HG03521 (cell line): Measurements from ENCODE around the gene ZNF101.

Source experiments
- ATAC-seq: cut with Tn5 transposase; IDR thresholded peaks from one replicate; pipeline ENCODE4 v1.9.1; 2021; ENCODE audit warnings: mild to moderate bottlenecking, moderate library complexity; ENCODE audit not compliant: unreplicated experiment

ZNF101 gene

DNA sequence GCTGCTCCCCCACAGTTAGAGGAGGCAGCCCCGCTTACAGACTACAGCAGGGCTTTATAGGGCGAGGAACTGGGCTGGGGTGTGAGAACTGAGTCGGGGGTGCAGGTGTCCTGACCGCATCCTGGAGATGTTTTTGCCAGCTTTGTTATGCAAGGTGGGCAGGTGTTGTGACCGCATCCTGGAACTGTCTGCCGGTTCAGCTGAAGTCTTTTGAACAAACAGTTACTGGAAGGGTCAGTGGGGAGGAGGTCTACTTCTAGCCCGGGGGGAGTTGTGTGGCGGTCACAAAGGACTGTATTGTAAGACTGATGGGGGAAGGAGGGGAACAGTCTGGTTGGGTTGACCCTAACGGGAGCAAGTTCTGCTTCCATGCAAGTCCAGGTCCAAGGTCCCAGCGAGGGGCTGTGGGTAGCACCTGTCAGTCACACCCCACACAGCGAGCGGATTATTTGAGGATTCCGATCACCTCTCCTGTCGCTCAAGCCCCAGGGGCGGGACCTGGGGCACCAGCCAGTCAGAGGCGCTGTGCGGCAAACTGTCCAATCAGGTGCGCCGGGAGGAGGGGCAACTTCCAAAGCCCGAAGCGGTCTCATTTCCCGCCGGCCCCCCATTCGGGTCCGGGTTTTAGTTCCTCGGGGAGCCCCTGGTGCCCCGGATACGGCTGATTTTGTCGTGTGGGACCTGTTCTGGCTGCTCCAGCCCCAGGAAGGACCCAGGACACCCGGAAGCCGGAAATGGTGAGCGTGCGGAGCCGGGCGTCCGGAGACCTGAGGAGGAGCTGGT lies at the start of gene ZNF101:
Gene ZNF101 (plus strand): TSS at position 610 of the 783 bp plus-strand sequence. CDS start 125 bp downstream, at position 735.
- ATAC-seq, result peak; percentile 57

DNA sequence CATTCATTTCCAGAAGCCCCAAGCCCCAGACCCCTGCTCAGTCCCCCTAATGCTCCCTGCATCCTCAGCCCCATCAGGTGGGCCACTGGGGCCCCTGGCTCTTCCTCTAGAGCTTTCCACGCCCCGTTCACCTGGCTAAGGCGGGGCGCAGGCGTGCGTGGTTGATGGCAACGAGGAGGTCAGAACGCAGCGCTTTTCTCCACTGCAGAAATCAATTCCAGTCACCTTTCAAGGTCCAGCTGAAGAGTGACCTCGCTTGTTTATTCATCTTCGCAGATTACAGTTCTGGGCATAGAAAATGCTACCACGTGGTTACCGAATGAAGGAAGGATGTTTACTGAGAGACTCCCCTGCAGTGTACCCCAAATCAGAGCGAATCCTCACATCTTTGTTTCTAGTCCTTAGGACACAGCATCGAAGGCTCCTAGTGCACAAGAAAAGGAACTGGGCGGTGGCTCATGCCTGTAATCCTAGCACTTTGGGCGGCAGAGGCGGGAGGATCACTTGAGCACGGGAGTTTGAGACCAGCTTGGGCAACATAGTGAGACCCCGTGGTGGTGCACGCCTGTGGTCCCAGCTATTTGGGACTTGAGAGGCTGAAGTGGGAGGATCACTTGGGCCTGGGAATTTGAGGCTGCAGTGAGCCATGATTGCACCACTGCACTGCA lies 49.3 kb upstream of the ZNF101 start:
- ATAC-seq, result no peak

DNA sequence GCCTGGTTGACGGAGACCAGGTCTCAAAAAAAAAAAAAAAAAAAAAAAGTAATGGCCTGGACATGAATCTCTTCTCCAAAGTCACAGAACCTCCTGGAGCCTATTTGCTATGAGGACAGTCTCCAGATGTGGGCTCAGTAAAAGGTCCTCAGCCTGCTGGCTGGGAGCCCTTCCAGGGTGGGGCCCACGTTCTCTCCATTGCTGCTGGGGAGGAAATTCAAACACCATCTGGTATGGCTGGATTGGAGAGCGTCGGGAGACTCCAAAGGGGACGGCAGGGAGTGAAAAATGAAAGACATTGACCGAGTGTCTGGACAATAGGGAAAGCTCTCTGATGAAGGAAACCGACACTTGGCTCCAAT lies 48.8 kb upstream of the ZNF101 start:
- no peak for ATAC-seq

DNA sequence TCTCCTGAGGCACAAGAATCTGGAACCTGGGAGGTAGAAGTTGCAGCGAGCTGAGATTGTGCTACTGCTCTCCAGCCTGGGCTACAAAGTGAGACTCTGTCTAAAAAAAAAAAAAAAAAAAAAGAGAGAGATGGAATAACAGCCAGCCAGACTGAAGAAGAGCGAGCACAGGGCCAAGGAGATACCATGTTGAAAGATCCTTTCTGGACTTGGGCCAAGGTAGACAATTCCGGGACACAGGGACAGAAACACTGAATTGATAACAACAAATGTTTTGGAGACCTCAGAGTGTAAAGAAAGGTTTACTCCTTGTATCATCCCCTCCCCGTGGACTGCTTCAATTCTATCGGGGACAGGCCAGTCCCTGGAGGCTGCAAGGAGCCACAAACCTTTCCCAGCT lies 45.3 kb upstream of the ZNF101 start:
- ATAC-seq, result no peak

GRCh38 chr19:19624032-19624570 lies 44.5 kb upstream of the ZNF101 start:
- no peak for ATAC-seq

DNA sequence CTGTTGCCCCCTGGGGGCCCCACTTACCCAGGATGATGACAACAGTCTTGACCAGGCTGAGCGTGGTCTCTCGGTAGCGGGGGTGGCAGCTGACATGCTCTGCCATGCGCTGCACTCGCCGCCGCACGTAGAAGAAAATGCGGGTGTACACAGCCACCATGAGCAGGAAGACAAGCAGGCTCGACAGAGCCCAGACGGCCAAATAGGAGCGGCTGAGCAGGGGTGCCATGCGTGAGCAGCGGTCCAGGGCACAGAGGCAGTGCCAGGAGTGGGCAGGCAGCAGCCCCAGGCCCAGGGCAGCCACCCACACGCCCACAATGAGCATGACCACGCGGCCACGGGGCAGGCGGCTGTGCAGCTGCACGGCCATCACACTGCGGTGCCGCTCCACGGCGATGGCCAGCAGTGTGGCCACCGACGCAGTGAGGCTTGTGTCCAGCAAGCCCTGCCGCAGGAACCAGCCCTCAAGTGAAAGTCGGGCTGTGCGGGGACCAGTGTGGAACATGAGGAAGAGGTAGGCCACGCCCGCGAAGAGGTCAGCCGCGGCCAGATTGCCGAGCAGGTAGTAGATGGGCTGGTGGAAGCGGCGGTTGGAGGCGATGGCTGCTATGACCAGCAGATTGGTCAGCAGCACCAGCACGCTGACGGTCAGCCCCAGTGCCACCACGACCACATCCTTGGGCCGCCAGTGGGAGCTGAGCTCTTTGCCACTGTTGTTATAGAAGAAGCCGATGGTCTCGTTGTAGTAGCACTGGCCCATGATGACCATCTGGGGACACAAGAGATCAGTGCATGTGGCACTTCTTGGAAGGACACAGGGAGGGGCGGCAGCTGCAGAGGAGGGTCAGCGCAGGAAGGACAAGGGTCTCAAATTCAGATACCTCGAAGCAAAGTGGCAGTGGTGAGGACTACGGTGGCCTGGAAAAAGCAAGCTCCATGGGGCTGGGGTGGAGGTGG lies 41.8 kb upstream of the ZNF101 start:
- ATAC-seq, result no peak

GRCh38 chr19:19627621-19628500 lies 40.8 kb upstream of the ZNF101 start, which contains the start of gene LPAR2:
TSS of gene LPAR2 (minus strand) at chr19:19628220. CDS start at chr19:19627275, 945 bp downstream.
- ATAC-seq, result peak; percentile 62

DNA sequence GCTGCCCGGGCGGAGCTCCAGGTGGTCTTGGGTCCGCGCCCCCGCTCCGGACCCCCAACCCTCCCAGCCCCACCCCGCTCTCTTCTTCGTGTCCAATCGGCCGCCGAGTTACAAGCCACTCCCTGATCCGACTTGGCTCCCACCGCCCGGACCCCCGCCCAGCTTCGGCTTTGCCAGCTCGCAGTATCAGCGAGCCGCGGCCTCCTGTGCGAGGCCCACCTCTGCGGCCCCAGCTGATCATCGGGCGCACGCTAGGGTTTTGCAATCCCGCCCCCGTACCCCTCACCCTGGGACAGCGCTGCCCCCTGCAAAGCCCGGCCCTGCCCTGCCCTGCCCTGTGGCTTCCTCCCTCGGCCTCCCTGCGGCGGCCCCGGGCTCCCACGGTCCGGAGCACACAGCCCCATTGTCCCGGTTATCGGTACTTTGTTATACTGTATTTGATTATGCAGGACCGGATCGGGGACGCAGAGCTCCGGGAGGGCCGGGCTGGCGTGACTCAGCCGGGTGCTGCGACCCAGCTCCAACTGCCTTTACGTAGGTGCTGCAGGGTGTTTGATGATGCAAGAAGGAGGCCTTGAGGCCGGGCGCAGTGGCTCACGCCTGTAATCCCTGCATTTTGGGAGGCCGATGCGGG lies 40.0 kb upstream of the ZNF101 start:
- peak; percentile 16 for ATAC-seq

DNA sequence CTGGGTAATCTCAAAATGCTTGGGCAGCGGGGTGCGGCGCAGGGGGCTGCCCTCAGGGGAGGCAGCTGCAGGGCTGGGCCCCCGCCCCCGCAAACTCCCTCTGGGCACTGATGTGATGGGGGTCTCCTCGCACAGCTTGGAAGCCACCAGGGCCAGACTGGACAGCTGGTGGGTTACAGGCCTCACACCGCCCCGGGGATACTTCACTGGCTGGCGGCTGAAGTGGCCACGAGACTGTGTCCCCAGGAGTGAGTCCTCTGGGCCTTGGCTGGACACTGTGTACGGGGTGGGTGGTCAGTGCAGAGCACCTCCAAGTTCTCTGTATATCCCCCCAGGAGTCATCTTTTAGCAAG lies 38.6 kb upstream of the ZNF101 start:
- no peak for ATAC-seq

GRCh38 chr19:19630426-19630825 lies 38.2 kb upstream of the ZNF101 start:
- no peak for ATAC-seq

DNA sequence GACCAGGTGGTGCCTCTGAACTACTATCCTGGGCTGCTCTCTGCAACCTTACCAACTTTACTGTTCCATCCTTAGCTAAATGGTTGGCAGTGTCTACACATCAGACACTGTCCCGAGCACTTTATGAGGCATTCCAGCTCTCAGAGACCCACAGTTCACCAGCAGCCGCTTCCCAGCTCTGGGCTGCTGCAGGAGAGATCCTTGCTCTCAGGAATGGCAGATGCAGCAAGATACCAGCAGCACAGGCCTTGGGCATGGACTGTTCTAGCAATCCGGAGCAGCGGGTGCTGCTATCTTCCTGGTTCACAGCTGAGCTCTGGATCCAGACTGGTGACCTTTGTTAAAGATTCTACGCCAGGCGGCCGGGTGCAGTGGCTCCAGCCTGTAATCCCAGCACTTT lies 37.3 kb upstream of the ZNF101 start:
- ATAC-seq, result no peak

GRCh38 chr19:19632661-19633060 lies 36.0 kb upstream of the ZNF101 start:
- no peak for ATAC-seq

DNA sequence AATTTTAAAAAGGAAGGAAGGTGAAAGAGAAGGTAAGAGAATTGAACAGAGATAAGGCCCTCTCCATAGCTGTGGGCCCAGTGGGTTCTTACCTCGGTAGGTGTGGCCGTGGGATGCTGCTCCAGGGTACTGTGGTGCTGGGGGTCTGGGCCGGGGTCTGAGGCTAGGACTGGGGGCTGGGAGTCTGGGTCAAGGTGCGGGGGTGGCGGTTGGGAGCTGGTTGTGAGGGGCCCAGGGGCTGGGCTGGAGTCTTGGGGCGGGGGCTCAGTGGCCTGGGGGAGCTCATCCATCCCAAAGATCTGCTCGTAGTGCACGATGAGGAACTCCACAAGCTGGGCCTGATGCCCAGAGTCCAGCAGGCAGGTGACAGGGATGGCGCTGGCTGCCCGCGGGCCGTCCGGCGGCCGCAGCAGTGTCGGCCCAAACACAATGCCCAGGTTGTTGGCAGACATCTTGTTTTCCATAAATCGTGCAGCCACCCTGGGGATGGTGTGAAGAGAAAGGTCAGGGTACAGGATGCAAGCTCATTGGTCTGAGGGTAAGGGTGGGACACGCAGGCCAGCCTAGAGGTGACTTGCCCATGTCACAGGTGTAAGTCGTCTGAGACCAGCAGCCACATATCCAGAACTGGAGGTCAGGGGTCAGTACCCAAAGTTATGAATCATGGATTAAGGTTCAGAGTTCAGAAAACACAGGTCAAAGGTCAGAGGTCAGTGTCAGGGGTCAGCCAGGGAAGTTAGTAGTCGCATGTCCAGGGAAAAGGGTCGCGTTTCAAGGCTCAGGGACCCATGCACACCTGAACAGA lies 34.7 kb upstream of the ZNF101 start:
- ATAC-seq, result no peak

DNA sequence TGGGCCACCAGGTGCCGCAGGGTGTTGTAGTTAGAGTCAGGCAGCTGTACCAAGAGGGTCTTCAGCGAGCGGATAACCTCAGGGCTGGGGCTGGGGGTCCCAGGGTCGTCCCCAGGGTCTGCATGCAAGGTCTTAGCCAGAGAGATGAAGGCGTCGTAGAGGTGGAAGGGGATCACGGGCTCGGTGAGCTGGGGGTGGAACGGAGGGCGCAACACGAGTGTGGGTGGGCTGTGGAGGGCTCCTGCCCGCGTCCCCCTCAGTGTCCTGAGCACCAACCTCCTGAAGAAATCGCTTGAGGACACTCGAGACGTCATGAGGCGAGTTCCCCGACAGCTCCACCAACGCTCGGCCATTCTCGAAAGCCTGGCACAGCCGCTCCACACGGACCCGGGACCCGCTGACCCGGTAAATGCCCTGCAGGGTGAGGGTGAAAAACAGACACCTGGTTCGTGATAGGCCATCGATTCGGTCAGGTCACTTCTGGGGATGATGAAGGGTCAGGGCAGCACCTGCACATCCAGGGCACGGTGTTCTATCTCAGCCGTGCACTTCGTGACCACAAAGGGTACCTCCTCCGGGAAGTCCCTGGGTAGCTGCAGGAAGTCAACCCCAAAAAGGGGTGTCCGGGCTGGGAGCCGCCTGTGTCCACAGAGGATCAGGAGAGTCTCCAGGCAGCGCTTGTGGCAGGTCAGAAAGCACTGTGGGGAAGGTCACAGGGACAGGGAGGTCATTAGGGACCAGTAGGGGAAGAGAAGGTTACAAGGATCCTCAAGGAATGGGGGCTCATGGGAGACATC lies 33.9 kb upstream of the ZNF101 start:
- no peak for ATAC-seq

DNA sequence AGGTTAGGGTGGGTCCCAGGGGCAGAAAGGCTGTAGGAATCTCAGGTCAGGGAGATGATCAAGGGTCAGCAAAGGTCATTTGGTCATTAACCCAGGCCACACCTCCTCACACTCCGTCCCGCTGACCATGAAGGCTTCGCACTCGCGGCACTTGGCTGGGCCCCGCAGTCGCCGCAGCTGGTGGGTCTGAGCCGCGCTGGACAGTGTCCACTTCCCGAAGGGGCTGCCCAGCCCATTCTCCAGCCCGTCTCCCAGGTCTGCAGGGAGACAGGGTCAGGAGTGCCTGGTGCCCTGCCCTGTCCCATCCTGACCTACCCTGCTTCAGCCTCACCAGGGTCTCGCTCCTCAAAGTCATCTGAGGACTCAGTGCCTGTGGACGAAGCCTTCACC lies 33.3 kb upstream of the ZNF101 start:
- no peak for ATAC-seq

GRCh38 chr19:19636573-19637185 lies 32.0 kb upstream of the ZNF101 start:
- ATAC-seq, result no peak

GRCh38 chr19:19637186-19637522 lies 31.5 kb upstream of the ZNF101 start:
- no peak for ATAC-seq
